ENCODE measurements around the gene CCDC124.
A peak's percentile ranks its signal among the peaks of the same experiment; 100 is the strongest.

CCDC124 gene

DNA sequence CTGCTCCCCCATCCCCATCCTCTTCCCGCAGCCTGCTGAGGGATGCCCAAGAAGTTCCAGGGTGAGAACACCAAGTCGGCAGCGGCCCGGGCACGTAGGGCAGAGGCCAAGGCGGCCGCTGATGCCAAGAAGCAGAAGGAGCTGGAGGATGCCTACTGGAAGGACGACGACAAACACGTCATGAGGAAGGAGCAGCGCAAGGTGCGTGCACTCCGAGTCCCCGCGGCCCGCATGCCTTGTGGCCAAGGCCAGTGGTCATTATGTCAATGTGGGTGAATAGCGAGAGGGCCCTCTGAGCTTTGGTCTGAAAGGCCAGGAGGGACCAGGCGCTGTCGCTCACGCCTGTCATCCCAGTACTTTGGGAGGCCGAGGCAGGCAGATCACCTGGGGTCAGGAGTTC, 3.6 kb downstream of the CCDC124 start:
- no peak for DNase-seq

DNA sequence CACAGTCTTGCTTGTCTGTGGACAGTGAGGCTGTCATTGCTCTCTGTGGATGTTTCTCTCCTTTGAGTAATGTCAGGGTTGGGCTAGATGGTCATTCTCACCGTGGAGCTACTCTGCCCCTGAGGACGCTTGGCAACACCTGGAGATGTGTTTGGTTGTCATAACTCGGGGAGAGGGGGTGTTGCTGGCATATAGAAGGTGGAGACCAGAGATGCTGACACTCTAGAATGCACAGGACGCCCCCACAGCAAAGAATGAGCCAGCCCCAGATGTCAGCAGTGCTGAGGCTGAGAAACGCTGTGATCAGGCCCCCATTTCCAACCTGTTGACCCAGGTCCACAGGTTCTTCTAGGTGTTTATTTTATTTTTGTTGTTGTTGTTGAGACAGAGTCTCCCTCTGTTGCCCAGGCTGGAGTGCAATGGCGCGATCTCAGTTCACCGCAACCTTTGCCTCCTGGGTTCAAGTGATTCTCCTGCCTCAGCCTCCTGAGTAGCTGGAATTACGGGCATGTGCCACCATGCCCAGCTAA, 4.6 kb downstream of the CCDC124 start:
- no peak for DNase-seq

DNA sequence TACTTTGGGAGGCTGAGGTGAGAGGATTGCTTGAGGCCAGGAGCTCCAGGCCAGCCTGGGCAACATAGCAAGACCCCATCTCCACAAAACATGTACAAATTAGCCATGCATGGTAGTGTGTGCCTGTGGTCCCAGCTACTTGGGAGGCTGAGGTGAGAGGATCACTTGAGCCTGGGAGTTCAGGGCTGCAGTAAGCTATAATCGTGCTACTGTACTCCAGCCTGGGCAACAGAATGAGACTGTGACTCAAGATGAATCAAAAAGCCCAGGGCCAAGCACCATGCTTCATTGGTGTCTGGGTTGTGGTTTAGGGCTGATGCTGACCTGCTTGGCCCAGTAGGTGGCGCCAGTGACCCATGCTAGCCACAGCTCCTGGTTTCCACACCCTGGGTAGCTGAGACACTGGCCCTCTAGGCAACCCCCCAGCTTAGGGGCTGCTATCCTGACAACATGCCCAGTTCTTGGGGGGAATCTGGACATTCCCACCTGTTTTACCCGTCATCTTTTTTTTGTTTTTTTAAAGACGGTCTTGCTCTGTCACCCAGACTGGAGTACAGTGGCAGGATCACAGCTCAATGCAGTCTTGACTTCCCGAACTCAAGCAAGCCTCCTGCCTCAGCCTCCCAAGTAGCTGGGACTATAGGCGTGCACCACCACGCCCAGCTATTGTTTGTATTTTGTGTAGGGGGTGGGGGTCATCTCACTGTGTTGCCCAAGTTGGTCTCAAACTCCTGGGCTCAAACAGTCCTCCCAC, 5.5 kb downstream of the CCDC124 start:
- peak; percentile 67 for DNase-seq

DNA sequence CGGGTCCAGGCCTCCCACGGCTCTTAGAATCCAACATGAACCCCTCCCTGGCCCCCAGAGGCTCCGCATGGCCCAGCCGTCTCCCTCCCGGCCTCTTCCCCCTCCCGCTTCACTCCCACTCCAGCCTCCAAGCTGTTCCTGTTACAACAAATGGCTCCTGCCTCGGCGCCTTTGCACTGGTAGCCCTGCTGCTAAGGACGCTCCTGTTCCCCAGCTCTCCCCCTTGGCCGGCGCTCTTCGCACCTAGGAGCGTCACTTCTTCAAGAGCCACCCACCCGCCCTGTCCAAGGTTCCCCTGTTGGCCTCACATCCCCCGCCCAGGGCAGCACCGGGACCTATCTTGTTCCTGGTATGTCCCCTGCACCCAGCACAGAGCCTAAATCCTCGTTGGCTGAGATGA, 9.4 kb downstream of the CCDC124 start:
- peak; percentile 68 for DNase-seq

DNA sequence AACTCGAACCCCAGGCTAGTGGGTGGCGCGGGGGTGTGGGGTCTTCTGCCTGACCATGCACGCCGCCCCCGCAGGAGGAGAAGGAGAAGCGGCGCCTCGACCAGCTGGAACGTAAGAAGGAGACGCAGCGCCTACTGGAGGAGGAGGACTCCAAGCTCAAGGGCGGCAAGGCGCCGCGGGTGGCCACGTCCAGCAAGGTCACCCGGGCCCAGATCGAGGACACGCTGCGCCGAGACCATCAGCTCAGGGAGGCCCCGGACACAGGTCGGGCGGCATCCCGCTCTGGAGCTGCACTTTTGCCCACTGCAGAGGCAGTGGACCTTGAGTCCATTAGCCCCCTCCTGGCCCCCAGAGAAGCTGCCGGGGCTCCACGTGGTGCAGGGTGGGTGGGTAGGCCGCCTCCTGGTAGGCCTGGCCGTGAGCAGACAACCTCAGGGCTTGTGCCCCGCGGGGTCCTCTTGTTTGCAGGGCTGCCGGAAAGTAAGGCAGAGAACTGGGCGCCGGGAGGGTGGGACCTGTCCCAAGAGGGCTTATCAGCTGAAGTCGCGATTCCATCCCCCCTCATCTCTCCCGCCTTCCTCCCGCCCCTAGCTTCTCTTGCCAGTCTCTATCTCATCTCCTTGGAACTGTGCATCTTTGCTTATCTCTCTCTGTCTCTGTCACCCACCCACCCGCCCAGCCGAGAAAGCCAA, 9.9 kb downstream of the CCDC124 start:
- peak; percentile 89 for DNase-seq

DNA sequence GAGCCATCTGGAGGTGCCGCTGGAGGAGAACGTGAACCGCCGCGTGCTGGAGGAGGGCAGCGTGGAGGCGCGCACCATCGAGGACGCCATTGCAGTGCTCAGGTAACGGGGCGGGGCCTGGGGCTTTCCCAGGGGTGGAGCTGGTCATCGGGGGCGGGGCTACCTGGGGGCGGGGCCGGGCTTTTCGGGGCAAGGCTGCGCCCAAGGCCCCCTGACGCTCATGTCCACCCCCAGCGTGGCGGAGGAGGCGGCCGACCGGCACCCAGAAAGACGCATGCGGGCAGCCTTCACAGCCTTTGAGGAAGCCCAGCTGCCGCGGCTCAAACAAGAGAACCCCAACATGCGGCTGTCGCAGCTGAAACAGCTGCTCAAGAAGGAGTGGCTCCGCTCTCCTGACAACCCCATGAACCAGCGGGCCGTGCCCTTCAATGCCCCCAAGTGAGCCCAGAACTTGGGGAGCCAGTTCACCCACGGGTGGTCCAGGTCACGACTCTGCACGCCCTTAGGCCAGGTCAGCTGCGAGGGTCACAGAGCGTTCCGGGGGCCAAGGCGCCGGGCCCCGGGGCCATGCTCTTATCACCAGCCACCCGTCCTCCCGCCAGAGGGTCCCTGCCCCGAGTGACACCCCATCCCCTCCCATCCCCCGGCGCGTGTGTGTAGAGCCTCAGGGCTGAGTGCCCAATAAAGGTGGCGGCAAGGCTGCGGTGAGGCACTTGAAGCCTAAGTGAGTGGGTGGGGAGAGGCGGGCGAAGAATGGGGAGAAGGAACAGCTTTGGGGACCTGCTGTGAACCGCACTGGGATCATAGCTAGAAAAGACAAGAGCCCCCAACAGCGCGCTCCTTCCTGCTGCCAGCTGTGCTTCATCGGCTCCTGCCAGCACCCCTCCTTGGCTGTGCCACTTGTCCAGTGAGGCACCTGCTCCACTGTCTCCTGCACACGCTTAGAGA, 10.7 kb downstream of the CCDC124 start:
- DNase-seq: peak; percentile 25

DNA sequence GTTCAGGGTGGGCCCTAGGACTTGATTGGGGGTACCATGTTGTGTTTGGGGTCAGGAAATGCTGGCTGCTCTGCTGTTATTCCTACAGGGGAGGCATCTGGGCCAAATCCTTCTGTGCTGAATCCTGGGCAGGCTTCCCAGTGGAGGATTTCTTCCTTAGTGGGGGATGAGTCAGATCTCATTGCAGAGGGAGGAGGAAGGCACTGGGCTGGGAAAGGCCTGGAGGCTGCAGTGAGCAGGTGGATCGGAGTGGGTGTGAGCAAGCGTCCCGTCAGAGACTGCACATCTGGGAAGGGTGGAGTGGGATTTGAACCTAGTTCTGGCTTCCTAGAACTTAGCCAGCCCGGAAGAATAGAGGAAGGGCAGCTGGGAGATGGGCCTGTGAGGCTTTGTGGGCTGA, 11.5 kb downstream of the CCDC124 start:
- no peak for DNase-seq

DNA sequence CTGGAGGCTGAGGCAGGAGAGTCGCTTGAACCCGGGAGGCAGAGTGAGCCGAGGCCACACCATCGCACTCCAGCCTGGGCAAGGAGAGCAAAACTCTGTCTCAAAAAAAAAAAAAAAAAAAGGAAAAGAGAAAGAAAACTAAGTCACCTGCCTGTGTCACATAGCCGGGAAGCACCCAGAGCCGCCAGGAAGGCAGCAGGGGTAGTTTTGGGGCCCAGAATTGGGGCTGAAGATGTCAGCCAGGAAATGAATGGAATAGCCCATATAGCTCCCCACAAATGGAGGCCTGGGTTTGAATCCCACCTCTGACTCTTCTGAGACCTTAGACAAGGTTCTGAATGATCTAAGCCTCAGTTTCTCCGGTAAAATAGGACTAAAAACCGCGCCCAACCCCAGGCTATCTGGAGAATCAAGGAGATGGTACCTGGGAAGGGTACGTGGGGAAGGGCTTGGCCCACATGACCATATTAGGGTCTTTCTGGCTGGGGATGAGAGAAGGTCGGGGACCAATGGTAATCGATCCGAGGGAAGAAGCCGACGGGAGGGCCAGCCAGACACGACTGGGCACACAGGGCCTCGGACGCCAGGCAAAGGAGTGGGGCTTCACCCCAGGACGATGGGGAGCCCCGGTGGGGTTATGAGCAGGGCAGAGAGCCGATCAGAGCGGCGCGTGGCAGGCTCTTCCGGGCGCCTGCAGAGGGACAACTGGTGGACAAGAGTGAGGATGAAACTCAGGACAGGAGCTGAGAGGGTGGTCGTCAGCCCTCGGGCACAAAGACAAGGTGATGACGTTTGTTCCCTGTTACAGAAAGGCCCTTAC, 14.4 kb downstream of the CCDC124 start:
- no peak for DNase-seq

DNA sequence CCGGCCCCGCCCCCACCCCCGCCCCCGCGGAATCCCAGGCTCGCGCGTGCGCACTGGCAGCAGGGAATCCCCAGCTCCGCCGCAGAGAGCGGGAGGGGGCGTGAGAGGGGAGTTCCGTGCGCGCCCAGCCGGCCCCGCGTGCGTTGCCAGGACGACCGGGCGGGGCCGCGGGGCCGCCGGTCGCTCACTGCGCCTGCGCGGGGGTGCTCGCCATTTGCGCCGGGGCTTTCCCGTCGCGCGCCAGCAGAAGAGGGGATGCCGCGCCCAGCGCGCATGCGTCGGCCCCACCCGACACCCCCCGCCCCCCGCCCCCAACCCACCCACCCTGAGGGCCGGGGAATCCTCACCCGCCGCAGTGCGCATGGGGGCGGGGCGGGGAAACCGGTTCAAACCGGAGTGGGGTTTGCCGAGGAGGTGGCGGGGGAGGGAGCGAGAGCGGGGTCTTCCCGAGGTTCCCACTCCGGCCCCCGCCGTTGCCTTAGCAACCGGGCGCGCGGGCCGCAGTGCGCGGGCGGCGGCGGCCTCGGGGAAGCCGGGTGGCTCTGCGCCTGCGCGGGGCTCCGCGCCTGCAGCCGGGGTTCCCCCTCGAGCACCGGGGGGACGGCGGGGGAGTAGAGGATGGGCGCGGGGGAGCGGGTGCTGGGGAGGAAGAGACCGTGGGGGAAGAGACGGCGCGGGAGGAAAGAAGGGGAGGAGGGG, 15.1 kb downstream of the CCDC124 start:
- peak; percentile 99 for DNase-seq

DNA sequence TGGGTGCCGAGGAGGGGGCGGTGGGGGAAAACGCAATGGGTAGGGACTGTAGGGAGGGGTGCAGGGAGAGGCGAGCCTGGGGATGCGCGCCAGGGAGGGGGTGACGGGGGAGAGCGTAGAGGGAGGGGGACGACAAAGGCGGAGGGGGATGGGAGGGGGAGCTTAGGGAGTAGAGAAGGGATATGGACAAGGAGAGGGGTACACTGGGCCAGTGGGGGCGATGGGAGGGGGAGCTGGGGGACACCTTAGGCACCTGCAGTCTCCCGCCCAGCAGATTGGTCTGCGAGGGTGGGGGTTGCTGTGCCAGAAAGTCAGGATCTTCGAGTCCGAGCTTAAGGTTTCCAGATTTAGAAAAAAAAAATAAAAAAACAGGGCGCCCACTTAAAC, 15.7 kb downstream of the CCDC124 start:
- DNase-seq: peak; percentile 93

DNA sequence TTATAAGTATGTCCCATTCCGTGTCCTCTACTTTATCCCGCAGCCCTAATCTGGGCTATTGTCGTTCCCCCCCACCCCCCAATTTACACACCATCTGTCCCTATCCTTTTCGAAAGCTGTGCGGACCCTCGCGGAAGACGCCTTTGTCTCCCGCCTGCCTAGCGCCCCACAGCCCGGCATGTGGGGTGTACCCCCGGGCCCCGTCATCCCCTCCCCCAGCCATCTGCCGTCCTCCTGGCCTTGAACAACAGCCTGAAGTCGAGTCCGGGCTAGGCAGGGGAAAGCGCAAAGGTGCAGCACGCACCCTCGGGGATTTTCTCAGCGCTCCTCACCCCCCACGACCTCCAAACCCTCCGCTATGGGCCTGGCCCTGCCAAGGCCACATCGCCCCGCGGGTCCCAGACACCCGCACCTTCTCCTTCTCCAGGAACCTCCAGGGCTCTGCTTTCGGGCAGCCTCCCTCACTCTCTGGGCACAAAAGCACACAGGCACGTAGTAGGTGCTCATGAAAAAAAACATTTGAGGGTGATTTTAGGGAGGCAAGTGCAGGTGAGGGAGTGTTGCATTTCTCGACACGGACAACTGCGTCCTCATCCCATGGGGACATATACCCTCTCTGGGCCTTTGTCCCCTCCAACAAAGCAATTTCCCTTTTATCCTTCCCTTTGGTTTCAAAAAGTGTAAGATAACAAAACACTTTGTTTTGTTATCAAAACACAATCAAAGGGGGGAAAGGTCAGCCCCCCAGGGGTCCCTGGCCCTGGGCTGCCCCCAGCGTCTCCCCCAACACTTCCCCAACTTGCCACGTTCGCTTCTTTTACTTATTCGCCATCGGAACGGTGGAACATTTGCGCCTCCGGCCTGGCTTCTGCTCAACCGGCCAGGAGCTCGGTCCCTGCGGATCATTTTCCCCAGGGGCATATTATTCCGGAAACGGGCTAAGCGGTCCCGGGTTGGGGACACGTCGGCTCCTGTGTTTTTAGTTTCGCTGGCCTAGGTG, 16.4 kb downstream of the CCDC124 start:
- peak; percentile 92 for DNase-seq

DNA sequence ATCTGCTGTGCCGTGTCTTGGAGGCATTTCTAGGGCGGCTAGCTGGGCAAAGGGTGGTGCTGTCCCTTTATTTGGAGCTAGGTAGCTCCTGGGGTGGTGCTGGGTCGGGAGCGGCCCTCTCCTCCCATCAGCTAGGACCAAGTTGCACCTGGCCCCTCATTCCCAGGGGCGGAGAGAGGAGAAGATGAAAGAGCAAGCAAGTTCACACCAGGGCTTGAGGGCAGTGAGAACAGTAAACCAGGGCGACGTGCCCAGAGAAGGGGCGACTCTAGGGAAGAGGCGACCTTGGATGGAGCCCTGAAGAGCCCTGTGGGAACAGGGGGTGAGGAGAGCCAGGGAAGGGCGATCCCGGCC, 17.1 kb downstream of the CCDC124 start:
- DNase-seq: no peak

DNA sequence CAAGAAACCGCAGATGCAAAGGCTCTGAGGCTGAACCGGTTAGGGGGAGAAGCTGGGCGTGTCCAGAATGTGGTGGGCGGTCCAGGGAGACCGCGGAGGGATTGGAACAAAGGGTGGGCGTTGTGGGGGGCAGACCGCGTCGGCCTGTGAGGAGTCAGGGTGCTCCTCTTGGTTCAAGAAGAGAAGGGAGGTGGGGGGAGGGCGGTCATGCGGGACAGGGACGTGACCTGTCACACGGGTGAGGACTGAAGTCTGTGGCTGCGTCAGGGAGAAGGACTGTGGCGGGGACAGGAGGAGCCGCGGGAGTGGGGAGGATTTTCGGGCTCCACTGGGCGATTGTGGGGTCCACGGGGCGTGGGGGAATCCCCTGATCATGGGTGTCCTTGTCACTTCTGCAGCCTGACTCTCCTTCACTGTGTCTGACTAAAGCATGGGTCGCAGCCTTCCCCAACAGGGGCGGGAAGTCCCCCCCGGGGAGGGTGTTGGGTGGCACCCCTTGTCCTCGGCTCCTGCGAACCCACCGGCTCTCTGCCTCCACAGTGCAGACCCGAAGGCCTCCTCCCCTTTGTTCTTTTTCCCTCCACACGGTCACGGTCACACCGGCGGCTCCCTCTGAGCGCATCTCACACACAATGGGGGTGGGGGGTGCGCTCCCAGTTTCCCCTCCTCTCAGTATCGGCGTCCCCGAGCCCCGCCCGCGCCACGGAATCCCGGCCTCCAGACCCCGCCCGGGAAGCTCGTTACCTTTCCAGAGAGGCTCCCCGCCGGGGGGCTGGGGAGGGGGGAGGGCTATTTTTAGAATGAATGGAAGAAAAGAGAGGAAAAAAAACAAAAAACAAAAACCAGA, 17.7 kb downstream of the CCDC124 start:
- DNase-seq: peak; percentile 86

DNA sequence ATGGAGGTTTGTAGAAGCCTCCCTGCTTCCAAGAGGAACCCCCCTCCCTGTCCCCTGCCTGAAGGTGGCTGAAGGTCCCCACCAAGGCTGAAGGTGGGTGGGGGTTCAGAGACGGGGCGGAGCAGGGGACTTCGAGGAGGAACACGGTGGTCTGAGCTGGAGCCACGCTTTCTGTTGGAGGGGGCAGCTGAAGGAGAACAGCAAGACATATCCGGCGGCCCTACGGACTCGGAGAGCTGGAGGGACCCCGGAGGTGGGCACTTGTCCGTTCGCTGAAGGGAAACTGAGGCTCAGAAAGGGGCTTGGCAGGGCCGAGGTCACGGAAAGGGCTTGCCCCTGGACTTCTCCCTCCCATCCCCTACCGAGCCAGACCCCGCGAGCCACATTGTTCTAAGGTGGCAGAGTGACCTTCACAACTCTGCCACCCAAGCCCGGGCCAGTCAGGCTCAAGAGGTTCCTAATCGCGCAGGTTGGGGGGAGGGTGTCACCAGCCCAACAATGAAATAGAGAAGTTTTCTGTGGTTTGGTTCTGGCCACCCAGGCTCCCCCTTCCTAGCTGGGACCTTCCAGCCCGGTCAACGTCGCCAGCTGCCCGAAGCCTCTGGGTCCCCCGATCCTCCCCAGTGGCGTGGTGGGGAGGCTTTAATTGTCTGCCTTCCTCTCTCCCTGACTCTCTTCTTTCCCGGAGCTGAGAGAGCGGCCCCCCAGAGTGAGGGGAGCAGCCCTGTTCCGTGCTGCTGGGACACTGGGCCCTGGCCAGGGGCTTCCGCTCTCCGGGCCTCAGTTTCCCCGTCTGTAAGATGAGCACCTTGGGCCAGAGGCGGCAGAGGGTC, 18.6 kb downstream of the CCDC124 start:
- DNase-seq: no peak

DNA sequence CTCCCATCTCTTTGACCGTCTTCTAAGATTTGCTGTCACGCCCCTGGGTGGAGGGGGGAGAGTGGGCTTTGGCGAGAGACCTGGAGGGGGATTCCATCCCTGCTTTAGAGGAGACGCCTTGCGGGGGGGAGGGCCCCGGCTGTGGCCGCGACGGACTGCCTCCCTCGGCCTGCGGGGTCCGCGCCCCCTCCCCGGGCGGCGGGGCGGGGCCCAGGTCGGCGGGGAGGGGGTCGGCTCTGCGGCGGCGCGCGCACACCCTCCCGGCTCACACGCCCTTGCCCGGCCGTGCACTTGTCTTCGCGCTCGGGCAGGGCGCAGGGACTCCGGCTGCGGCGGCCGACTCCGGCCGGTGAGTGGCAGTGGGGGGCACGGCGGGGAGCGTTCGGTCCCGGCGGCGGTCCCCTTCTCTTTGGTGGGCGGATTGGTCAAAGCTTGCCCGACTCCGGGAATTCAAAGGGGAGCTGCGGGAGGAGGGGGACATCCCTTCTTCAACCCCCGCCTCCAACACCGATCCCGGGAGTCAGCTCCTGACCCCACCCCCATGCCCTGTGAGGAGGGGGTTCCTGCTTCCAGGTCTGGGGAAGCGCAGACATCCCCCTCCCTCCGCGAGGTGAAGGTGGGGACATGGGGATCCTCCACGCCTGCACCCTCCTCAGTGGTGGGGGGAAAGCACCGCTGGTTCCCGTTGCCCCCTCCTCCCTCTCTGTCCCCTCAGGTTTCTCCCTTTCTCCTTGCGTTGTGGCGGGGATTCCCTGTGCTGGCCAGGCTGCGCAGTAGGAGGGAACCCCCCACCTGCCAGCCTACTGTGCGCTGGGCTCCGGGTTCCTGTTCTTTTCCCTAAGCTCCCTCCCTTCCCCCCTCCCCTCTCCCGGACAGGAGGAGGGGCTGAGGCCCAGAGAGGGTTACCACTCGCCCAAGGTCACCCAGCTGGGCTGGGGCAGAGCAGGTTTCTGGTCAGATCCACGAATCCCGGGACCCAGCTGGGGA, 19.5 kb downstream of the CCDC124 start:
- DNase-seq: peak; percentile 37

DNA sequence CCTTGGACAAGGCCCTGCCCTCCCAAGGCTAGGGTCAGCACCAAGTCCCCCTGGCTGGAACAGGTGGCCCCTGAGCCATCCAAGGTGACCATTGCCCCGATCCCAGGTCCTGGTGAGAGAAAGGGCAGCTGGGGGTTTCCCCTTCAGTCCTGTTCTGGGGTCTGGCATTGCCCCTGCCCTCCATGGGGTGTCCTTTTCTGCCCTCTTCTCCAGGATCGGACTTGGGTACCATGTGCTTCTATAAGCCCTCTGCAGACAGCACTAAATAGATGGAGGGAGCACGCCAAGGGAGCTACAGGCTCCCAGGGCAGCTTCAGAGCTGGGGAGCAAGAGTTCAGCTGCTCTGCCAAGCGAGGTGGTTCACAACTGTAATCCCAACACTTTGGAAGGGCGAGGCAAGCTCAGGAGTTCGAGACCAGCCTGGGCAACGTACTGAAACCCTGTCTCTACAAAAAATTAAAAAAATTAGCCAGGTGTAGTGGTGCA, 20.5 kb downstream of the CCDC124 start:
- DNase-seq: no peak

DNA sequence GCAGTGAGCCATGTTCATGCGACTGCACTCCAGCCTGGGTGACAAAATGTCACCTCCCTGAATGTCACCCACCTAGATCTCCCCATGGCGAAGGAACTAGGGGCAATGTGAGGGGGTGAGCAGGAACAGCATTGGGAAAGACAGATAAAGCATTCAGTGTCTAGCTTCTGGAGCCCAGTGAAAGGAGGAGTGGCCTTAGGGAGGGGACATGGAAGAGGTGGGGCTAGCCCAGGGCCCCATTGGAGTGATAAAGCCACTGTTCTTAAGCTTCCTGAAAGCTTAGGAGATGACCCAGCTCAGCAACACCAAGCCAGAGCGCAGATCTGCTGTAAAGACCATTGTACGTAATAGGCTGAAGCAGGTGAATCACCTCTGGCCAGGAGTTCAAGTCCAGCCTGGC, 21.1 kb downstream of the CCDC124 start:
- no peak for DNase-seq

All from NCI-H2171 treated with DMSO at 0.1 percent for 48 hours (cell line).